HCT116 (cell line): ENCODE results near the gene SLC35C1. TPM values are rescaled to one million over a fixed set of nuclear protein-coding genes. Genes with fewer than 3 reads are reported as not detected.
A peak's percentile ranks its signal among the peaks of the same experiment; 100 is the strongest.
"Not testable (repeated sequence)": the region's sequence is repeated elsewhere in the genome, so short reads cannot be mapped to it uniquely, and the experiment has no call there.

Source experiments
- ATAC-seq: fragments of 200-7000 bp; cut with Tn5 transposase; 2 replicates; pipeline ENCODE4 v1.9.1; 2020; ENCODE audit warnings: mild to moderate bottlenecking, moderate library complexity
- BruUV-seq: library from RNA; stranded (reverse); fragments of 400-500 nt; replicated peaks from 2 replicates; lab custom pipeline; 2021; lab: Mats Ljungman, UMichigan
- CTCF ChIA-PET: fragments of 300-600 bp; sonication (Branson Sonifier 250); formaldehyde crosslinking; loops from one replicate; lab custom pipeline; 2021; ENCODE audit warnings: antibody characterized with exemption; lab: Charles Lee
- POLR2A ChIA-PET: fragments of 300-600, 350-600 bp; sonication (Branson Sonifier 250); formaldehyde crosslinking; loops from one replicate; lab custom pipeline; 2021; ENCODE audit warnings: antibody characterized with exemption; lab: Charles Lee
- RAD21 ChIA-PET, 2 experiments: fragments of 300-600 bp; sonication (Branson Sonifier 250); formaldehyde crosslinking; loops; one replicate each; lab custom pipeline; 2023; ENCODE audit warnings: low total read pairs in 2 of 2; ENCODE audit not compliant: uncharacterized antibody in 2 of 2, unreplicated experiment in 2 of 2, low non-redundant PET in 1 of 2; lab: Charles Lee
- DNase-seq: peaks from one replicate; pipeline ENCODE4 v3.0.0-alpha.2; 2010; ENCODE audit warnings: low read depth, low spot score
- H2AFZ ChIP-seq: fragments of 200-600 bp; shearing (Covaris generic), sonication (generic); 2 replicates; pipeline ENCODE4 v1.6.1; 2017; ENCODE audit warnings: low read depth, mixed run types, mixed read lengths, antibody characterized with exemption, low read length; ENCODE audit not compliant: poor library complexity, severe bottlenecking
- H3K27ac ChIP-seq: 2 replicates; pipeline ENCODE4 v1.5.1; 2012; ENCODE audit warnings: low read depth, low read length
- H3K27me3 ChIP-seq: fragments of 200-600 bp; sonication (generic); 2 replicates; pipeline ENCODE4 v1.6.1; 2016; ENCODE audit warnings: mixed run types, low read length, mixed read lengths; ENCODE audit not compliant: insufficient read depth
- H3K36me3 ChIP-seq, 2 experiments: fragments of 200-500 bp in 1 of 2; fragments of 200-600 bp in 1 of 2; sonication (Bioruptor generic) in 1 of 2; sonication (generic) in 1 of 2; 2 replicates each; pipeline versions ENCODE4 v1.5.1 to v1.6.1; 2014 to 2016; ENCODE audit warnings: low read length in 2 of 2, inconsistent platforms in 1 of 2, mixed read lengths in 1 of 2, mixed run types in 1 of 2; ENCODE audit not compliant: insufficient read depth in 2 of 2, control insufficient read depth in 1 of 2
- H3K4me1 ChIP-seq, 2 experiments: fragments of 200-600 bp in 1 of 2; sonication (generic) in 1 of 2; 2 replicates each; pipeline versions ENCODE4 v1.5.1 to v1.6.1; 2012 to 2017; ENCODE audit warnings: low read length in 2 of 2, inconsistent platforms in 1 of 2, mild to moderate bottlenecking in 1 of 2, mixed read lengths in 1 of 2, mixed run types in 1 of 2, moderate library complexity in 1 of 2; ENCODE audit not compliant: insufficient read depth in 2 of 2, control insufficient read depth in 1 of 2
- H3K4me2 ChIP-seq: fragments of 200-600 bp; sonication (generic); 2 replicates; pipeline ENCODE4 v1.6.1; 2017; ENCODE audit warnings: mixed run types, low read length, mixed read lengths
- H3K4me3 ChIP-seq, 2 experiments: fragments of 200-600 bp in 1 of 2; sonication (generic) in 1 of 2; replicated peaks in 1 of 2; 2 replicates each; pipeline ENCODE4 v1.5.1; 2011 to 2016; ENCODE audit warnings: low read length in 2 of 2, control low read depth in 1 of 2, low read depth in 1 of 2, mild to moderate bottlenecking in 1 of 2, mixed read lengths in 1 of 2, mixed run types in 1 of 2
- H3K79me2 ChIP-seq: fragments of 200-600 bp; sonication (generic); 2 replicates; pipeline ENCODE4 v1.6.1; 2017; ENCODE audit warnings: mild to moderate bottlenecking, mixed run types, low read length, moderate library complexity, mixed read lengths; ENCODE audit not compliant: insufficient read depth
- H3K9ac ChIP-seq: fragments of 200-600 bp; sonication (generic); 2 replicates; pipeline ENCODE4 v1.6.1; 2016; ENCODE audit warnings: low read length, mixed read lengths
- H3K9me2 ChIP-seq: fragments of 200-600 bp; sonication (generic), shearing (Covaris generic); 2 replicates; pipeline ENCODE4 v1.6.1; 2017; ENCODE audit warnings: mixed run types, mild to moderate bottlenecking, moderate library complexity; ENCODE audit not compliant: insufficient read depth
- H3K9me3 ChIP-seq, 2 experiments: fragments of 200-500 bp in 1 of 2; fragments of 200-600 bp in 1 of 2; sonication (Bioruptor generic) in 1 of 2; sonication (generic) in 1 of 2; 2 replicates each; pipeline ENCODE4 v1.6.1; 2014 to 2017; ENCODE audit warnings: low read length in 2 of 2, mixed read lengths in 2 of 2, inconsistent platforms in 1 of 2, low read depth in 1 of 2, mild to moderate bottlenecking in 1 of 2, mixed run types in 1 of 2, moderate library complexity in 1 of 2; ENCODE audit not compliant: control insufficient read depth in 1 of 2, insufficient read depth in 1 of 2
- H4K20me1 ChIP-seq: fragments of 200-600 bp; sonication (generic), shearing (Covaris generic); 2 replicates; pipeline ENCODE4 v1.6.1; 2017; ENCODE audit warnings: mixed run types, mild to moderate bottlenecking, moderate library complexity; ENCODE audit not compliant: insufficient read depth
- CBX3 ChIP-seq: IDR thresholded peaks from 2 replicates; pipeline ENCODE4 v1.6.1; 2012; ENCODE audit warnings: low read depth
- EZH2 ChIP-seq: fragments of 200-600 bp; sonication (generic); IDR thresholded peaks from 2 replicates; pipeline ENCODE4 v1.6.1; 2017; ENCODE audit warnings: antibody characterized with exemption, mixed run types
- FOSL1 ChIP-seq: IDR thresholded peaks from 2 replicates; pipeline ENCODE4 v1.6.1; 2012; ENCODE audit warnings: low read depth
- JUND ChIP-seq: IDR thresholded peaks from 2 replicates; pipeline ENCODE4 v1.6.1; 2012
- POLR2A ChIP-seq: IDR thresholded peaks from 2 replicates; pipeline ENCODE4 v1.7.0; 2011; ENCODE audit warnings: borderline replicate concordance; ENCODE audit not compliant: insufficient read depth, insufficient read length; ENCODE audit errors: extremely low read depth
- POLR2AphosphoS5 ChIP-seq: IDR thresholded peaks from 2 replicates; pipeline ENCODE4 v1.6.1; 2011; ENCODE audit warnings: mild to moderate bottlenecking, low read depth, low read length, moderate library complexity
- RAD21 ChIP-seq: IDR thresholded peaks from 2 replicates; pipeline ENCODE4 v1.6.1; 2012; ENCODE audit warnings: low read depth, mild to moderate bottlenecking
- SIN3A ChIP-seq: IDR thresholded peaks from 2 replicates; pipeline ENCODE4 v1.6.1; 2012; ENCODE audit warnings: low read depth
- SP1 ChIP-seq: IDR thresholded peaks from 2 replicates; pipeline ENCODE4 v1.6.1; 2012; ENCODE audit warnings: low read depth
- TCF7L2 ChIP-seq: IDR thresholded peaks from 2 replicates; pipeline ENCODE4 v1.7.0; 2011; ENCODE audit warnings: borderline replicate concordance, inconsistent platforms; ENCODE audit not compliant: insufficient read depth, insufficient read length; ENCODE audit errors: extremely low read depth
- ZNF274 ChIP-seq: fragments of 200-500 bp; sonication (Bioruptor generic); IDR thresholded peaks from 2 replicates; pipeline ENCODE4 v1.6.1; 2014; ENCODE audit warnings: mild to moderate bottlenecking, low read depth, low read length, inconsistent platforms
- intact Hi-C: fragments of 100-400 bp; cut with micrococcal nuclease; formaldehyde crosslinking; loops from 2 replicates; pipeline ENCODE4 v1.10.0; 2022
- total RNA-seq: library from RNA; stranded (reverse); gene quantifications from one replicate; pipeline ENCODE4 v1.2.1, GENCODE V29; 2021; ENCODE audit not compliant: unreplicated experiment
- TF ChIP-seq, protein P1 (sequence below): IDR thresholded peaks from 2 replicates; pipeline ENCODE4 v1.6.1; 2012
- TF ChIP-seq, protein P2 (sequence below), 3 experiments: fragments of 200-600 bp in 1 of 3; sonication (generic) in 1 of 3; IDR thresholded peaks in 2 of 3; conservative IDR thresholded peaks in 1 of 3; 2 replicates each; pipeline ENCODE4 v1.5.1; 2012 to 2017; ENCODE audit warnings: low read depth in 2 of 3, low read length in 2 of 3, antibody characterized with exemption in 1 of 3, borderline replicate concordance in 1 of 3, control low read depth in 1 of 3, mild to moderate bottlenecking in 1 of 3, mixed read lengths in 1 of 3, mixed run types in 1 of 3, moderate library complexity in 1 of 3; ENCODE audit not compliant: insufficient read depth in 1 of 3

SLC35C1 gene
- total RNA-seq, 1 experiment from 2014 or later, result 18.2 TPM

DNA sequence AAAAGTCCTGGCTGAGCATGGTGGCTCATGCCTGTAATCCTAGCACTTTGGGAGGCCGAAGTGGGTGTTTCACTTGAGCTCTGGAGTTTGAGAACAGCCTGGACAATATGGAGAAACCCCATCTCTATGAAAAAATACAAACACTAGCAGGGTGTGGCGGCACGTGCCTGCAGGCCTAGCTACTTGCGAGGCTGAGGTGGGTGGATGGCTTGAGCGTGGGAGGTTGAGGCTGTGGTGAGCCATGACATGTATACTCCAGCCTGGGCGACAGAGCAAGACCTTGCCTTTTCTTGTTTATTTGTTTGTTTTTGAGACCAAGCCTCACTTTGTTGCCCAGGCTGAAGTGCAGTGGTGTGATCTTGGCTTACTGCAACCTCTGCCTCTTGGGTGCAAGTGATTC is 34.3 kb downstream of the SLC35C1 start (continued):
- TF ChIP-seq FOSL1 (no peak), JUND (no peak), POLR2A (no peak), ZNF274 (no peak), SIN3A (no peak)

DNA sequence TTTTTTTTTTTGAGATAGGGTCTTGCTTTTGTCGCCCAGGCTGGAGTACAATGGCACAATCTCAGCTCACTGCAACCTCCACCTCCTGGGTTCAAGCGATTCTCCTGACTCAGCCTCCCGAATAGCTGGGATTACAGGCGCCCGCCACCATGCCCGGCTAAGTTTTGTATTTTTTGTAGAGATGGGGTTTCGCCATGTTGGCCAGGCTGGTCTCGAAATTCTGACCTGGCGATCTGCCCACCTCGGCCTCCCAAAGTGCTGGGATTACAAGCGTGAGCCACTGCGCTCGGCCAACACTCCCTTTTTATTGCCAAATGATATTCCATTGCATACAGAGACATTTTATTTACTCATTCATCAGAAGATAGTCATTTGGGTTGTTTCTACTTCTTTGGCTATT is 35.3 kb downstream of the SLC35C1 start:
- H3K36me3 ChIP-seq, H3K9me2 ChIP-seq, H3K9me3 ChIP-seq, DNase-seq, CTCF ChIA-PET, POLR2A ChIA-PET, H3K27me3 ChIP-seq, H3K27ac ChIP-seq, ATAC-seq, intact Hi-C loops, H4K20me1 ChIP-seq, H3K4me3 ChIP-seq, H3K4me2 ChIP-seq, H2AFZ ChIP-seq, BruUV-seq, RAD21 ChIA-PET, H3K9ac ChIP-seq, H3K79me2 ChIP-seq: not testable (repeated sequence)
- peaks cover 0 to 13% of the 10 kb centered on the region in 2 experiments; a peak in 2 of 4 replicates for H3K4me1 ChIP-seq

DNA sequence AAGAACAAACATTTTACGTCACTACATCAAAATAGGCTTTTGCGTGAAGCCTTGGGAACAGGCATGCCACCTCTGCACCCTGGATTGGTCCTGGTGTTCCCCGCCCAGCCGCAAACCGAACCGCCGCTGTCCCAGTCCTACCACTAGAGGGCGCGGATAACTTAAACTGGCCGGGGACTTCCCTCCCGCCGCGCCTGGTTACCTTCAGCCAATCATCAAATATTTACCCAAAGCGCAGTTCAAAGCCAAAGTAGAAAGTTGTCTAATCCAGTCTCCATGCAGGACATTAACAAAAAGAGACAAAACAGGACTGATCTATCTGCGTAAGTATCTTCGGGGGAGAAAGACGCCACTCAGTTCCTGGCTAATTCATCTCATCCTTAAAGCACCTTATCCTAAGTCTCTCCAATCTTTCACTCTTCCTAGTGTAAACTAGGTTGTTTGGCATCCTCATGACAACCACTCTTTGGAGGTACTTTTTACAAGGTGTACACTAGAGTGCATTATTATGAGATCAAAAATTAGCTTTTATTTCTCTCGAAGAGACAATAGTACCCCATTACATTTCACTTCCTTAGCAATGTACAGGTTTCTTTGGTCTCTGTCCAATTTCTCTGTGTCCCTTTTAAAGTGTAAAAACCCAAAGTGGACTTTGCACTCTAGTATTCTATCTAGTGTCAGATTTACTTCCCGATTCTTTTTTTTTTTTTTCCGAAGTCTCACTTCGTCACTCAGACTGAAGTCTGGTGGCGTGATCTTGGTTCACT is 38.4 kb downstream of the SLC35C1 start:
- ATAC-seq, result peak; percentile 65
- no peak overlapping the region for H3K27ac ChIP-seq
- no peaks in the 10 kb centered on the region for H3K36me3 ChIP-seq
- H3K9me3 ChIP-seq, result no peaks in the 10 kb centered on the region
- TF ChIP-seq TCF7L2, result peak; percentile 58
- TF ChIP-seq, protein P1, sequence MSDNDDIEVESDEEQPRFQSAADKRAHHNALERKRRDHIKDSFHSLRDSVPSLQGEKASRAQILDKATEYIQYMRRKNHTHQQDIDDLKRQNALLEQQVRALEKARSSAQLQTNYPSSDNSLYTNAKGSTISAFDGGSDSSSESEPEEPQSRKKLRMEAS, result peak; percentile 48
- TF ChIP-seq, protein P2, sequence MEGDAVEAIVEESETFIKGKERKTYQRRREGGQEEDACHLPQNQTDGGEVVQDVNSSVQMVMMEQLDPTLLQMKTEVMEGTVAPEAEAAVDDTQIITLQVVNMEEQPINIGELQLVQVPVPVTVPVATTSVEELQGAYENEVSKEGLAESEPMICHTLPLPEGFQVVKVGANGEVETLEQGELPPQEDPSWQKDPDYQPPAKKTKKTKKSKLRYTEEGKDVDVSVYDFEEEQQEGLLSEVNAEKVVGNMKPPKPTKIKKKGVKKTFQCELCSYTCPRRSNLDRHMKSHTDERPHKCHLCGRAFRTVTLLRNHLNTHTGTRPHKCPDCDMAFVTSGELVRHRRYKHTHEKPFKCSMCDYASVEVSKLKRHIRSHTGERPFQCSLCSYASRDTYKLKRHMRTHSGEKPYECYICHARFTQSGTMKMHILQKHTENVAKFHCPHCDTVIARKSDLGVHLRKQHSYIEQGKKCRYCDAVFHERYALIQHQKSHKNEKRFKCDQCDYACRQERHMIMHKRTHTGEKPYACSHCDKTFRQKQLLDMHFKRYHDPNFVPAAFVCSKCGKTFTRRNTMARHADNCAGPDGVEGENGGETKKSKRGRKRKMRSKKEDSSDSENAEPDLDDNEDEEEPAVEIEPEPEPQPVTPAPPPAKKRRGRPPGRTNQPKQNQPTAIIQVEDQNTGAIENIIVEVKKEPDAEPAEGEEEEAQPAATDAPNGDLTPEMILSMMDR (IDR thresholded peaks at IDR 0.05 in 2 of 3, conservative IDR thresholded peaks at IDR 0.05 in 1 of 3; ENCODE audit: borderline replicate concordance in 1 of 3, insufficient read depth in 1 of 3, low read depth in 2 of 3, low read length in 2 of 3), result peak; percentile 70 to 95 (median 93); a peak in 5 of 6 replicates
- no peak for TF ChIP-seq EZH2
- peak; percentile 65 for TF ChIP-seq RAD21
- peak; percentile 50 for TF ChIP-seq SP1
- TF ChIP-seq POLR2AphosphoS5, result no peak
- TF ChIP-seq CBX3, result peak; percentile 74
- BruUV-seq, result no TSS peak
- intact Hi-C loops, result no loop called here
- DNase-seq, result peak; percentile 90
- H3K9me2 ChIP-seq, result no peaks in the 10 kb centered on the region
- H4K20me1 ChIP-seq, result no peaks in the 10 kb centered on the region
- H3K4me2 ChIP-seq, result peak overlapping the region; percentile 73
- H3K9ac ChIP-seq, result peak overlapping the region; percentile 26; the same call in 1 of the 2 replicates
- ChIA-PET POLR2A (no interaction called here), RAD21 (no interaction called here), CTCF (interaction anchor here (0.9 to 2.1 kb wide), 8 partner anchors 10 to 165 kb away, joined by 3 to 9 read pairs (median 3); no protein-coding TSS in a partner anchor)
- peak overlapping the region; percentile 4 to 35; a peak in 3 of 4 replicates for H3K4me3 ChIP-seq
- H2AFZ ChIP-seq, result peak overlapping the region; percentile 98
- H3K4me1 ChIP-seq, result peaks cover 0 to 23% of the 10 kb centered on the region in 2 experiments; a peak in 3 of 4 replicates
- no peaks in the 10 kb centered on the region for H3K27me3 ChIP-seq
- peaks cover 2% of the 10 kb centered on the region; the same call in 1 of the 2 replicates for H3K79me2 ChIP-seq
